WI38 (cell line): Measurements from ENCODE around the gene PJVK.

ENCODE experiments used
- H3K4me3 ChIP-seq: 2 replicates; pipeline ENCODE4 v1.5.1; 2011; ENCODE audit warnings: low read depth, mild to moderate bottlenecking, control low read depth, low read length
- CTCF ChIP-seq: IDR thresholded peaks from 2 replicates; pipeline ENCODE4 v1.5.1; 2012; ENCODE audit warnings: low read depth, mild to moderate bottlenecking, control low read depth, low read length

PJVK gene

GRCh38 chr2:178413472-178414265 is 37.5 kb upstream of the PJVK start:
- TF ChIP-seq CTCF = no peak
- peak overlapping the region; percentile 54 for H3K4me3 ChIP-seq

GRCh38 chr2:178414266-178415247 is 36.6 kb upstream of the PJVK start:
- peak overlapping the region; percentile 54 for H3K4me3 ChIP-seq
- TF ChIP-seq CTCF = peak; percentile 90

GRCh38 chr2:178415979-178416378 is 35.2 kb upstream of the PJVK start:
- H3K4me3 ChIP-seq = no peak overlapping the region
- TF ChIP-seq CTCF = no peak

GRCh38 chr2:178417916-178418315 is 33.3 kb upstream of the PJVK start:
- no peak overlapping the region for H3K4me3 ChIP-seq

GRCh38 chr2:178418426-178418825 is 32.8 kb upstream of the PJVK start:
- no peak overlapping the region for H3K4me3 ChIP-seq
- TF ChIP-seq CTCF = no peak

More at GRCh38 chr2:178417916-178418315, 33.3 kb upstream of the PJVK start:
- no peak for TF ChIP-seq CTCF

GRCh38 chr2:178419123-178419522 is 32.1 kb upstream of the PJVK start:
- no peak for TF ChIP-seq CTCF
- H3K4me3 ChIP-seq = no peak overlapping the region

GRCh38 chr2:178420463-178420999 is 30.6 kb upstream of the PJVK start:
- TF ChIP-seq CTCF = no peak
- no peak overlapping the region for H3K4me3 ChIP-seq
